Vagina (tissue), 2 donors: ENCODE data around the gene SLBP.

ENCODE experiments used
- CTCF ChIP-seq, 3 experiments: fragments of 450-650 bp in 2 of 3; fragments of 200-600 bp in 1 of 3; sonication (generic) in 1 of 3; IDR thresholded peaks; one replicate each; pipeline ENCODE4 v1.5.1; 2017 to 2019; ENCODE audit warnings: antibody characterized with exemption in 3 of 3, mild to moderate bottlenecking in 2 of 3, moderate library complexity in 2 of 3
- POLR2A ChIP-seq, 2 donors: fragments of 450-650 bp; IDR thresholded peaks; one replicate each; pipeline ENCODE4 v1.6.1; 2017; ENCODE audit warnings: antibody characterized with exemption in 2 of 2, mild to moderate bottlenecking in 2 of 2, moderate library complexity in 2 of 2
- POLR2AphosphoS5 ChIP-seq, 2 donors: sonication (generic); formaldehyde crosslinking; IDR thresholded peaks; one replicate each; pipeline ENCODE4 v1.9.0; 2017; ENCODE audit warnings: antibody characterized with exemption in 2 of 2, mild to moderate bottlenecking in 2 of 2, low read depth in 1 of 2; ENCODE audit not compliant: insufficient read depth in 1 of 2

- TF ChIP-seq POLR2A (IDR thresholded peaks at IDR 0.05) (no peak), CTCF (IDR thresholded peaks at IDR 0.05) (no peak), POLR2AphosphoS5 (IDR thresholded peaks at IDR 0.05; ENCODE audit: insufficient read depth in 1 of 2, low read depth in 1 of 2) (no peak)
Measured at GRCh38 chr4:1735215-1735614, 23.1 kb upstream of the SLBP start.
